Left ventricle myocardium superior (tissue), 1 donor: Measurements from ENCODE around the gene KCNQ1OT1. TPM values are rescaled to one million over a fixed set of nuclear protein-coding genes. Genes with fewer than 3 reads are reported as not detected.
"Not testable (repeated sequence)": the region's sequence is repeated elsewhere in the genome, so short reads cannot be mapped to it uniquely, and the experiment has no call there.

ENCODE experiments used
- ATAC-seq: fragments of 200-7000 bp; cut with Tn5 transposase; one replicate; pipeline ENCODE4 v1.9.1; 2020; ENCODE audit warnings: mild to moderate bottlenecking, moderate library complexity
- DNase-seq: peaks from one replicate; pipeline ENCODE4 v3.0.0-alpha.2; 2020
- intact Hi-C: fragments of 100-400 bp; cut with micrococcal nuclease; formaldehyde crosslinking; loops from one replicate; pipeline ENCODE4 v1.11.0; 2022
- total RNA-seq: library from RNA; stranded (reverse); fragmentation: NEBNext Ultra II Directional; extraction: Animal tissue kit (Norgen Biotek cat#: 25700); gene quantifications from one replicate; pipeline ENCODE4 v1.2.1, GENCODE V29; 2021
- donor health status: DM: no; HTN: yes; CAD: no; lungs with severe emphysema.

The KCNQ1OT1 gene
- total RNA-seq, 1 donor from 2014 or later: 0.35 TPM

- DNase-seq (no peak), ATAC-seq (no peak)
- intact Hi-C loops: no loop called here
These were observed 50.4 kb downstream of the KCNQ1OT1 start for GRCh38 chr11:2649400-2649799.

DNA sequence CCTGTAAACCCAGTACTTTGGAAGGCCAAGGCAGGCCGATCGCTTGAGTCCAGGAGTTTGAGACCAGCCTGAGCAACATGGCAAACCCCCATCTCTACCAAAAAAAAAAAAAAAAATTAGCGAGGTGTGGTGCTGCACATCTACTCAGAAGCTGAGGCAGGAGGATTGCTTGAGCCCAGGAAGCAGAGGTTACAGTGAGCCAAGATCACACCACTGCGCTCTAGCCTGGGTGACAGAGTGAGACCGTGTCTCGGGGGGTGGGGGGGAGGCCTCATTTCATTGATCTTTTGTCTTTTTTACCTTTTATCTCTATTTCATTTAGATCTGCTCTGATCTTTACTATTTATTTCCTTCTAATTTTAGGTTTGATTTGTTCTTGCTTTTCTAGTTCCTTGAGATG lies 51.8 kb downstream of the KCNQ1OT1 start:
- no peak for ATAC-seq
- intact Hi-C loops: no loop called here

DNA sequence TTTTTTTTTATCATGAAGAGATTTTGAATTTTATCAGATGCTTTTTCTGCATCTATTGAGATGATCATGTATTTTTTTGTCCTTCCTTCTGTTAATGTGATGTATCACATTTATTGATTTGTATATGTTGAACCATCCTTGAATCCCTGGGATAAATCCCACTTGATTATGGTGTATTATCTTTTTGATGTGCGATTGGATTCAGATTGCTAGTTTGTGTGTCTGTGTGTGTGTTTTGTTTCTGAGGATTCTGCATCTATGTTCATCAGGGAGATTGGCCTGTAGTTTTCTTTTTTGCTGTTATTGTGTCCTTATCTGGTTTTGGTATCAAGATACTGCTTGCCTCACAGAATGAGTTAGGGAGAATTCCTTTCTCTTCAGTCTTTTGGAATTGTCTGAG lies 52.6 kb downstream of the KCNQ1OT1 start:
- intact Hi-C loops: no loop called here
- ATAC-seq (no peak), DNase-seq (no peak)

More for the DNA sequence above, 51.8 kb downstream of the KCNQ1OT1 start:
- no peak for DNase-seq

- ATAC-seq: no peak
- intact Hi-C loops: no loop called here
- DNase-seq: no peak
These were observed 54.0 kb downstream of the KCNQ1OT1 start for GRCh38 chr11:2645779-2646118.

GRCh38 chr11:2644844-2645778 lies 54.7 kb downstream of the KCNQ1OT1 start:
- intact Hi-C loops: no loop called here
- ATAC-seq (no peak), DNase-seq (no peak)

DNA sequence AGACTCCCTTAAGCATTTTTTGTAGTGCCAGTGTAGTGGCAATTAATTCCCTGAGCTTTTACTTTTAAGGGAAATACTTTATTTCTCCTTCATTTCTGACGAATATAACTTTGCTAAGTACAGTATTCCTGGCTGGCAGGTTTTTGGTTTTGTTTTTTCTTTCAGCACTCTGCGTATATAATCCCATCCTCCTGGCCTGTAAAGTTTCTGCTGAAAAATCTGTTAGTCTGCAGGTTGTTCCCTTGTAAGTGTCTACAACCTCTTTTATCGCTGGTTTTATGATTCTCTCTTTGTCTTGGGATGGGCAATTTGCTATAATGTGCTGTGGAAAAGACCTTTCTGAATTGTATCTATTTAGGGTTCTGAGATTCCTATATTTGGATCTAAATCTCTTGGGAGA lies 56.0 kb downstream of the KCNQ1OT1 start:
- intact Hi-C loops: no loop called here
- no peak for DNase-seq
- no peak for ATAC-seq

- DNase-seq: no peak
- ATAC-seq: no peak
- intact Hi-C loops: no loop called here
These were observed 58.2 kb downstream of the KCNQ1OT1 start for GRCh38 chr11:2641623-2642022.

- ATAC-seq, intact Hi-C loops, DNase-seq: not testable (repeated sequence)
These were observed 60.0 kb downstream of the KCNQ1OT1 start for GRCh38 chr11:2639763-2640162.

DNA sequence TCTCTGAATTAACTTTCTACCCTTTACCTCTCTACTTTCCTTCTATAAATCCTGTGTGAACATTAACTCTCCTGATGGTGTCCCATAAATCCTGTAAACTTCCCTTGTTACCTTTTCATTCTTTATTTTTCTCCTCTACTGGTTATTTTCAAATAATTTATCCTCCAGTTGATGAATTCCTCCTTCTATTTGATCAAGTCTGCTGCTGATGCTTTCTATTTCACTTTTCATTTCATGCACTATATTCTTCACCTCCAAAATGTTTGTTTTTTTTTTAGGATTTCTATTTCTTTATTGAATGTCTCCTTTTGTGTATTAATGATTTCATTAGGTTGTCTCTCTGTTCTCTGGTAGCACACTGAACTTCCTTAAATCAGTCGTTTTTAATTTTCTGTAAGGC lies 68.6 kb downstream of the KCNQ1OT1 start:
- ATAC-seq: no peak
- DNase-seq: no peak
- intact Hi-C loops: no loop called here

- intact Hi-C loops: no loop called here
- ATAC-seq: no peak
- no peak for DNase-seq
These were observed 69.1 kb downstream of the KCNQ1OT1 start for GRCh38 chr11:2630679-2631078.

DNA sequence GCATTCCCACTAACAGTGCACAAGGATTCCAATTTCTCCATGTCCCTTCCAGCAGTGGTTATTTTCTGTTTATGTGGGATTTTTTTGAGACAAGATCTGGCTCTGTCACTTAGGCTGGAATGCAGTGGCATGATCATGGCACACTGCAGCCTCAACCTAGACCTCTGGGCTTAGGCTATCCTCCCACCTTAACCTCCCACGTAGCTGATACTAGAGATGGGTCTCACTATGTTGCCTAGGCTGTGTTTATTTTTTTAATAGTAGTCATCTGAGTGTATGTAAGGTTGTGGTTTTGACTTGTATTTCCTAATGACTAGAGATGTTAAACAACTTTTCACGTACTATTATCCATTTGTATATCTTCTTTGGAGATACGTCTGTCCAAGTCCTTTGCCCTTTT lies 74.6 kb downstream of the KCNQ1OT1 start:
- intact Hi-C loops: no loop called here
- DNase-seq (no peak), ATAC-seq (no peak)

DNA sequence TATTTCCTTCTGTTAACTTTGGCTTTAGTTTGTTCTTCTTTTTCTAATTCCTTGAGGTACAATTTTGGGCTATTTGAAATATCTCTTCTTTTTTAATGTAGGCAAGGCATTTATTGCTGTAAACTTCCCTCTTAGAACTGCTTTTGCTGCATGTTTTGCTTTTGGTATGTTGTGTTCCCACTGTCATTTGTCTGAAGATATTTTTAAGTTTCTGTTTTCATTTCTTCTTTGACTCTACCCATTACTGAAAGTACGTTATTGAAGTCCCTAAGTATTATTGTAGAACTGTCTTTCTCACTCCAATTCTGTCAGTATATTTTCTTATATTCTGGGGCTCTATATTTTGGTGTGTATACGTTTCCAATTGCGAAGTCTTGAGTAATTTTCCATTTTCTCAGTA lies 77.9 kb downstream of the KCNQ1OT1 start:
- intact Hi-C loops: no loop called here
- DNase-seq (no peak), ATAC-seq (no peak)

GRCh38 chr11:2612884-2613571 lies 86.8 kb downstream of the KCNQ1OT1 start:
- ATAC-seq (no peak), DNase-seq (no peak)
- intact Hi-C loops: no loop called here

DNA sequence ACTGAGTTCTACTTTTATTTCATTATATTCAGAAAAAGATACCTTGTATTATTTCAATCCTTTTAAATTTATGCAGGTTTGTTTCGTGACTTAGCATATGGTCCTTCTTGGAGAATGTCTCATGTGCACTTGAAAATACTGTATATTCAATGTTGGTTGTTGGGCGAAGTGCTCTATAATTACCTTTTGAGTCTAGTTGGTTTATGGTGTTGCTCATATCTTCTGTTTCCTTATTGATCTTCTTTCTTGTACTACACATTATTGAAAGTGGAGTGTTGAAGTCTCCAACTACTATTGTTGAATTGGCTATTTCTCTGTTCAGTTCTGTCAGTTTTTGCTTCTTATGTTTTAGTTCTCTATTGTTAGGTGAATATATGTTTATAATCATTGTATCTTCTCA lies 90.4 kb downstream of the KCNQ1OT1 start:
- ATAC-seq: no peak
- DNase-seq: no peak
- intact Hi-C loops: no loop called here

- intact Hi-C loops: no loop called here
- ATAC-seq (peak; percentile 62), DNase-seq (no peak)
These were observed 100.1 kb downstream of the KCNQ1OT1 start for GRCh38 chr11:2599561-2600189.

DNA sequence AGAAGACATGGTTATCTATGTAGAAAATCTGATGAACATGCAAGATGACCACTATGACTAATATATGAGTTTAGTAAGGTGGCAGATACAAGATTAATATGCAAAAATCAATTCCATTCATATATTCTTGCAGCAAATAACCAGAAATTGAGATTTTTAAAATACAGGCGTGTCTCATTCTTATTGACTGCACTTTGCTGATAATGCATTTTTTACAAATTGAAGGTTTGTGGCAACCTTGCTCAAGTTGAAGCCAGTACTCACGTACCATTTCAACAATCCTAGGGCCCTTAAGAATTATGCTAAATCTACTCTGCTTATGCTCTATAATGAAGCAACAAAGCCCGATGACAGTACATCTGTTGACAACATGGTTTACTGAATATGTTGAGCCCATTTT lies 104.6 kb downstream of the KCNQ1OT1 start:
- ATAC-seq: no peak
- intact Hi-C loops: no loop called here
- DNase-seq: no peak

DNA sequence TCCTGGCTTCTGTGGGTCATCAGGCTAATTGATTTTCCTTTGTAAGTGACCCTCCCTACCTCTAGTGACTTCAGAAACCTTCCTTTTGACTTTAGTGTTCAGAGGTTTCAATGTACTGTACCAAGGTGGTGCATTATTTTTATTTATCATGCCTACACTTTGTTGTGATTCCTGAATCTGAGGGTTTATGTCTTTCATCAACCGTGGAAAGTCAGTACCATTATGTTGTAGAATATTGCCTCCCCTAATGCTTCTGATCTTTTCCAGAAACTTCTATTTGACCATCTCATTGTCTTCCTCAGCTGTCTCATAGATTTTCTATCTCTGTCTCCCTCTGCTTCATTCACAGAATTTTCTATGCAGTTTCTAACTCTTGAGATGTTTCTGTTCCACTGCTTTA lies 105.5 kb downstream of the KCNQ1OT1 start:
- DNase-seq (no peak), ATAC-seq (no peak)
- intact Hi-C loops: no loop called here

GRCh38 chr11:2593393-2593950 lies 106.3 kb downstream of the KCNQ1OT1 start:
- intact Hi-C loops: no loop called here
- ATAC-seq (no peak), DNase-seq (no peak)

GRCh38 chr11:2592559-2593392 lies 107.0 kb downstream of the KCNQ1OT1 start:
- ATAC-seq (no peak), DNase-seq (no peak)
- intact Hi-C loops: no loop called here
